ENCODE data around the gene MCF2L2.

DNA sequence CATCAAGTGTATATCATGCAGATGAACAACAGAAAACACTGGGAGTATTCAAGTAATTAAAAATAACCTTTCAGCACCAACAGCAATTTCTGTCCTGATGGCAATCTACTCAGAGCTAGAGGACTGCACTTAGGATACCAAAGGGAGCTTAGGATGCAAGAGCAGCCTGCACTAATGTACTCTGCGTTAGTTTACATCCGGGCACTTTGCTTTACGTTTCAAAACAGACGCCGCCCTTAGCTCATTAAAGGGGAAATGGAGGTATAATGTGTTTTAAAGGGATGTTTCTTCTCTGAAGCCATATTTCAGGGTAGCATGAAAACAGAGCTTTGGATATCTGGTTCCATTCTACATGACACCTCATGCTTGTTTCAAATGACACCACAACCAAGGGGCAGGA, 189.4 kb downstream of the MCF2L2 start:
- TF ChIP-seq TAF1 (IDR thresholded peaks at IDR 0.05; ENCODE audit: low read depth, low read length), result no peak
- no peak for TF ChIP-seq POLR2AphosphoS5 (IDR thresholded peaks at IDR 0.05; ENCODE audit: low read depth, low read length)
- TF ChIP-seq POLR2A (IDR thresholded peaks at IDR 0.05; ENCODE audit: low read depth, low read length), result no peak
- TF ChIP-seq PAX5 (IDR thresholded peaks at IDR 0.05; ENCODE audit: insufficient read depth, low read length, severe bottlenecking), result no peak

All from GM12891 (cell line).